ENCODE measurements around the gene MYO1F.

MYO1F gene

DNA sequence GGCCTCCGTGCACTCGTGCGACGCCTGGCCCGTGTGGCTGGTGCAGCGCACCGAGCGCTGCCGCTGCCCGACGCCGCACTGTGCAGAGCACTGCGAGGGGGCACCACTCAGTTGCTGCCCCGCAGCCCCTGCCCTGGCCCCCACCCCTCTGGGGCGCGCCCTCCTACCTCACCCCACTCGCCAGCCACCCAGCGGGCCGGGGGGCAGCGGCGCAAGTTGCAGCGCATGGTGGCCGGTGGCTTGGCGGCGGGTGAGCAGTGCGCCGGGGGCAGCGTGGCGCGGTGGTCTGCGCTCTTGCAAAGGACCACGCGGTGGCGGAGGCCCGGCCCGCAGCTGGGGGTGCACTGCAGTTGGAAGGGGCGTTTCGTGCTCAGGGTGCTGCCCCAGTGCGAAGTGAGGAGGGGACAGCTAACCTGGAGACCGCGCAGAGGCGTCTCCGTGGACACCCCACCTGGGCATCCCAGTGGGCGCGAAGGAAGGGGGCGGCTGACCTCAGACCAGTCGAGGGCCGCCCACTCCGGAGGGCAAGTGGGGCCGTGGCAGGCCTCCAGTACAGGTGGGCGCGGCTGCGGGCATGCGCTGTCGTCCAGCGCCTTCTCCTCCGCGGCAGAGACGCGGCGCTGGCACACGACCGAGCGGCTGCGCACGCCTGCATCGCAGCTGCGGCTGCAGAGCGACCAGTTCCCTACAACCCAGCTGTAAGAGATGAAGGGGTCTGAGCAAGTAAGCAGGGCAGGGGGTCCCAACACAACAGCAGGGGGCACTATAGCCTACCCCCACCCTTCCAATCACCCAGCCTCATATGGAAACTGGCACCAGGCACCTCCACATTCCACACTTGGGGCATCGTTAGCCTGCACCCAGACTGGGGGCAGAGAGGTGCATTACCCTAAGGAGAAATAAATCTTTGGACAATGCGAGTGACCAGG is 8.0 kb upstream of the MYO1F start:
- TF ChIP-seq, protein P1, sequence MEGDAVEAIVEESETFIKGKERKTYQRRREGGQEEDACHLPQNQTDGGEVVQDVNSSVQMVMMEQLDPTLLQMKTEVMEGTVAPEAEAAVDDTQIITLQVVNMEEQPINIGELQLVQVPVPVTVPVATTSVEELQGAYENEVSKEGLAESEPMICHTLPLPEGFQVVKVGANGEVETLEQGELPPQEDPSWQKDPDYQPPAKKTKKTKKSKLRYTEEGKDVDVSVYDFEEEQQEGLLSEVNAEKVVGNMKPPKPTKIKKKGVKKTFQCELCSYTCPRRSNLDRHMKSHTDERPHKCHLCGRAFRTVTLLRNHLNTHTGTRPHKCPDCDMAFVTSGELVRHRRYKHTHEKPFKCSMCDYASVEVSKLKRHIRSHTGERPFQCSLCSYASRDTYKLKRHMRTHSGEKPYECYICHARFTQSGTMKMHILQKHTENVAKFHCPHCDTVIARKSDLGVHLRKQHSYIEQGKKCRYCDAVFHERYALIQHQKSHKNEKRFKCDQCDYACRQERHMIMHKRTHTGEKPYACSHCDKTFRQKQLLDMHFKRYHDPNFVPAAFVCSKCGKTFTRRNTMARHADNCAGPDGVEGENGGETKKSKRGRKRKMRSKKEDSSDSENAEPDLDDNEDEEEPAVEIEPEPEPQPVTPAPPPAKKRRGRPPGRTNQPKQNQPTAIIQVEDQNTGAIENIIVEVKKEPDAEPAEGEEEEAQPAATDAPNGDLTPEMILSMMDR (IDR thresholded peaks at IDR 0.05), result no peak
- Histone ChIP-seq H3K36me3 (peaks cover 33 to 77% (median 55%) of the 10 kb centered on the region in 3 donors), H3K27ac (no peak overlapping the region), H3K4me1 (peaks cover 0 to 5% (median 3%) of the 10 kb centered on the region in 4 donors), H3K27me3 (no peaks in the 10 kb centered on the region), H3K9me3 (no peaks in the 10 kb centered on the region), H3K4me3 (no peak overlapping the region)
- no peak for DNase-seq
- intact Hi-C loops (cut with DNase I; ENCODE audit: low total_unique reads), result loop anchor here (5.0 kb wide), 1 partner anchor 57 kb away; no protein-coding TSS in a partner anchor

- TF ChIP-seq, protein P1 (IDR thresholded peaks at IDR 0.05), result peak; percentile 99
- Histone ChIP-seq H3K27me3 (peaks cover 0 to 21% of the 10 kb centered on the region in 2 donors), H3K4me1 (peaks cover 0 to 11% (median 6%) of the 10 kb centered on the region in 4 donors), H3K4me3 (no peak overlapping the region), H3K36me3 (peaks cover 21 to 36% (median 32%) of the 10 kb centered on the region in 3 donors), H3K27ac (no peak overlapping the region), H3K9me3 (no peaks in the 10 kb centered on the region)
- intact Hi-C loops (cut with DNase I; ENCODE audit: low total_unique reads), result loop anchor here (5.0 kb wide), 1 partner anchor 62 kb away; no protein-coding TSS in a partner anchor
- peak; percentile 81 to 87 for DNase-seq
These were observed 3.6 kb upstream of the MYO1F start for GRCh38 chr19:8580710-8581281.

DNA sequence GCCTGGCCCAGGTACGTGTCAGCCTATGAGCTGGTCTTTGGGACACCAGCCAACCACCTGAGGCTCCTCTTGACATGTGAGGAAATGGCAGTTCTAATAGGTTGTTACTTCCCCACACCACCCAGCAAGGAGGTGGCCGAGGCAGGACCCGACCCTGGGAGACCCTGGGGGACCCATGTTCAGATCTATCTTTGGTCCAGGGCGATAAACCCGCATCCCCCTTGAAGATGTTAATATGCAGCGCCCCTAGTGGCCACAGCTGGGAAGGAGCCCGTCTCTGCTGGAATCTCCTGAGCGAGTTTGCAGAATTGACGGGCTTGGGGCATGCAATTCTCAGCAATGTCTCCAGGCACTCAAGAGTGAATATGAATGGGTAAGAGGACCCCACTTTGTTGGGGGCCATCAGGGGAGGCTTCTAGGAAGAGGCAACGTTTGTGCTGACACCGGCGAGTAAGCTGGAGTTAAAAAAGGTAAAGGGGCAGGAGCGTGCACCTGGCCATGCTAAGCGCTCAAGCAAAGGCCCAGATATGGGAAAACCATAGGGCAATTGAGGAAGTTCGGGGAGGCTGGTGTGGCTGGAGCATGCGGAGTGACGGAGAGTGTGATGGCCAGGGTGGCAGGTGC is 1.5 kb upstream of the MYO1F start:
- intact Hi-C loops (cut with DNase I; ENCODE audit: low total_unique reads), result no loop called here
- Histone ChIP-seq H3K36me3 (peaks cover 8 to 18% (median 15%) of the 10 kb centered on the region in 3 donors), H3K27me3 (peaks cover 0 to 21% of the 10 kb centered on the region in 2 donors), H3K27ac (no peak overlapping the region), H3K9me3 (no peaks in the 10 kb centered on the region), H3K4me3 (no peak overlapping the region), H3K4me1 (peaks cover 0 to 11% (median 6%) of the 10 kb centered on the region in 4 donors)
- peak; percentile 84 to 86 for DNase-seq
- TF ChIP-seq, protein P1 (IDR thresholded peaks at IDR 0.05), result peak; percentile 76 to 90

- H3K4me3 ChIP-seq, result no peak overlapping the region
- no peak overlapping the region for H3K27ac ChIP-seq
- H3K9me3 ChIP-seq, result no peaks in the 10 kb centered on the region
- H3K36me3 ChIP-seq, result peaks cover 6 to 9% (median 7%) of the 10 kb centered on the region in 3 donors
- peaks cover 0 to 11% (median 6%) of the 10 kb centered on the region in 4 donors for H3K4me1 ChIP-seq
- no peak for DNase-seq
- TF ChIP-seq, protein P1 (IDR thresholded peaks at IDR 0.05), result no peak
- peaks cover 0 to 21% of the 10 kb centered on the region in 2 donors for H3K27me3 ChIP-seq
- intact Hi-C loops (cut with DNase I; ENCODE audit: low total_unique reads), result no loop called here
These were observed 499 bp upstream of the MYO1F start for GRCh38 chr19:8577741-8578140.

DNA sequence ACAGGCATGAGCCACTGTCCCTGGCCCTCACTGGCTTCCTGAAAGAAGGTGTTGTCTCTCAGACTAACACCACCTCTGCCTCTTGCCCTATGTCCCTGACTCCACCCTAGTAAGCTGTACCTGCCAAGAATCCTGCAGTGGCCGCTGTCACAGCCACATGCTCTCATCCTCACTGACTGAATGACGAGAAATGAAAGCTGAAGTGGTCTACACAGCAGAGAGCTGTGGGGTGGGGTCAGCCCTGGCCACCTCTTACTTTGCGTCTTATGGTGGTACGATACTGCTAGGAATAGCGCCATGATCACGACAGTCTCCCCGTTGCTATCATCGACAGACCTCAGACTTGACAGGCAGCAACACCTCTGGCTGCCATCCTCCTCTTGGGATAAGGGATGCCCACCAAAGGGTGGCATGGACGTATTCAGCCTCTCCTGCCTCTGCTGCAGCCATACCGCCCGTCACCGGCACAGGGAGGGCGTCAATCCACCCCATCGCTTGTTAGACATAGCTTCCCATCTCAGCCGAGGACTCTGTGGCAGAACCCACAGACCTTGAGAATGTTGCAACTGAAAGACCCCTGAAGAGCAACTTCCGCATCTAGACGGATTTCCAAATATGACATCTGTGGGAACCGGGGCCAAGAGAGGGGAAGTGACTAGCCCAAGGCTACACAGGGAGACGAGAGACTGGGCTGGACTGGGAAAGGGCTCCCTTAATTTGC is 809 bp downstream of the MYO1F start:
- H3K9me3 ChIP-seq, result no peaks in the 10 kb centered on the region
- no peaks in the 10 kb centered on the region for H3K36me3 ChIP-seq
- peaks cover 0 to 11% (median 6%) of the 10 kb centered on the region in 4 donors for H3K4me1 ChIP-seq
- no peak for DNase-seq
- intact Hi-C loops (cut with DNase I; ENCODE audit: low total_unique reads), result no loop called here
- H3K27me3 ChIP-seq, result peaks cover 0 to 21% of the 10 kb centered on the region in 2 donors
- H3K4me3 ChIP-seq, result peak overlapping the region; percentile 35 to 38
- TF ChIP-seq, protein P1 (IDR thresholded peaks at IDR 0.05), result no peak
- H3K27ac ChIP-seq, result no peak overlapping the region
